GM11168 (cell line): ENCODE results near the gene RERE.
"Not testable (repeated sequence)": the region's sequence is repeated elsewhere in the genome, so short reads cannot be mapped to it uniquely, and the experiment has no call there.

Experiments
- in situ Hi-C: fragments of 300-500 bp; cut with MboI; formaldehyde crosslinking; loops from one replicate; pipeline ENCODE4 v1.12.0; 2022; ENCODE audit warnings: low sequenced_read_pairs; ENCODE audit not compliant: unreplicated experiment

RERE gene

DNA sequence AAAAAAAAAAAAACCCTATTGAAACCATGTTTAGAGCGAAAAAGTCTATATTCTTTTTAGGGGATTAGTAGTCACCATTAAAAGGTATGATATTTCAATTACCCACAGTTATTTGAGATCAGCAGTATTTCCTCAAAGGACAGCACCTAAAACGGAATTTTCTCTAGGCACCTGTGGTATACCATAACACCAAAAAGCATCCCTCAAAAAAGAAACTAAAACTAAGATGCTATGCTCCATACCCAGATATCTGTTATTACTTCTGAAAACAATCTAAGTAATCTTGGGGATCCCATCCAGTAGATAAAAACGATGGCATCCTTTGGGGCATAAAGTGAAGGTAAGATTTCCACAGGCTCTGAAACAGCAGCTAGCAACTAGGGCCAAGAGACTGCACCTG lies 89.0 kb downstream of the RERE start:
- in situ Hi-C loops = no loop called here

DNA sequence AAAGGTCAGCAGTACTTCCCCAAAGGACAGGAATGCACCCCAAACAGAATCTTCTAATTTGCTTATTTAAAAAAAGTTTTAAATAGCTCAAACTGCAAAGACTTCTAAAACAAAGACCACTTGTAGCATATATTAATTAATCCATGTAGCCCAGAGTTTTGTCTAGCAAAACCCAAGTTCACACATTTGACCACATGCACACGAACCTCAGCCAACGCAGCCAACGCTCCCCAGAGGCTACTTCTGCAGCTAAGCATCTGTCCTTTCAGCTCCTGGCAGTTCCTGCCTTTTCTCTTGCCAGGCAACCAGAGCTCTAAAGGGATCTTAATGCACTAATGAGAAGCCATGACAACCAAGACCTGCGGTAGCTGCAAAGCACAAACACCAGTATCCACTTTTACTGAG lies 89.6 kb downstream of the RERE start:
- in situ Hi-C loops = no loop called here

GRCh38 chr1:8727316-8727715 lies 90.1 kb downstream of the RERE start:
- in situ Hi-C loops = not testable (repeated sequence)

GRCh38 chr1:8726801-8727186 lies 90.6 kb downstream of the RERE start:
- in situ Hi-C loops = not testable (repeated sequence)

GRCh38 chr1:8723010-8723409 lies 94.4 kb downstream of the RERE start:
- in situ Hi-C loops = no loop called here

- in situ Hi-C loops = no loop called here
Observed at GRCh38 chr1:8722366-8722765, 95.1 kb downstream of the RERE start.

GRCh38 chr1:8721679-8722324 lies 95.6 kb downstream of the RERE start:
- in situ Hi-C loops = no loop called here

DNA sequence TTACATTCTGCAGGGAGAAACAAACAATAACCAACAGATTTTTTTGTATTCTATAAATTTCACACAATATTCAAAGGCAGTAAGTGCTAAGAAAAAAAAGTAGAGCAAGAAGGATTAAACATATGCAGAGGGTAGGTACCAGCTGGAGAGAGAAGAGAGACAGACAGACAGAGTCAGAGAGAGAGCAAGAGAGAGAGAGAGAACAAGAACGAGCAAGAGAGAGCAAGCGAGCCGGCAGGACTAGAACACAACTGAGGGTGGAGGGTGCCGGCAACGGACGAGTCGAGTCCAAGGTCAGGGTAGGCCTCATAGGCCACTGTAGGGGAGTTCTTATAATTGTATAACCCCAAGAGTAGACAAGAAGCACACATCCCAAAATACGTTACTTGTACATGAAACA lies 97.1 kb downstream of the RERE start:
- in situ Hi-C loops = no loop called here

- in situ Hi-C loops = no loop called here
Observed at GRCh38 chr1:8718850-8719361, 98.5 kb downstream of the RERE start.

DNA sequence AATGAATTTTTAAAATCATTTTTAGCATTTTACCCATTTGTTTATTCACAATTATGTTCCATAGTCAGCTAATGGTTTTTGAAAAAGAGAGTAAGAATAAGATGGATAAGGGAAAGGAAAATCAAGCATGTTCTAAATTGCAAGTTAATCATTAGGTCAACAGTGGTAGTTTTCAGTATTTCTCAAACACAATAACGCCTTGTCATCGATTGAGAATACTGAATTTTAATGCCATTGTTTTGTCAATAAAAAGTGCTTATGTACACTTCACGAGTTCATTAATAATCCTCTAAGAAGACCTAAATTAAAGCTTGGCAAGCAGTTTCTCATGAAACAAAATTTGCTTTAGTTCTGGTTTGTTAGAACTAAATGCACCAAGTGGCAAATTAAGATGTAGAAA lies 100.3 kb downstream of the RERE start:
- in situ Hi-C loops = no loop called here

DNA sequence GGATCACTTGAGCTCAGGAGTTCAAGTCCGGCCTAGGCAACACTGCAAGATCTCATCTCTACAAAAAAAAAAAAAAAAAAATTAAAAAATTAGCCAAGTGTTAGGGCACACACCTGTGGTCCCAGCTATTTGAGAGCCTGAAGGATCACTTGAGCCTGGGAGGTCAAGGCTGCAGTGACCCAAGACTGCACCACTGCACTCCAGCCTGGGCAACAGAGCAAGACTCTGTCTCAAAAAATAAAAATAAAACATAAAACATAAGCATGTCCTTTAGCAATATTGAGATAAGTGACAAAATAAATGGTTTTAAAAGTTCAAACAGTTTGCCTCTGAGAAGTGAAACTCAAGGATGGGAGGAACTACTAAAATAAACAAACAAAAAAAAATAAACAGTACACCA lies 101.2 kb downstream of the RERE start:
- in situ Hi-C loops = no loop called here

GRCh38 chr1:8714173-8714572 lies 103.3 kb downstream of the RERE start:
- in situ Hi-C loops = no loop called here

DNA sequence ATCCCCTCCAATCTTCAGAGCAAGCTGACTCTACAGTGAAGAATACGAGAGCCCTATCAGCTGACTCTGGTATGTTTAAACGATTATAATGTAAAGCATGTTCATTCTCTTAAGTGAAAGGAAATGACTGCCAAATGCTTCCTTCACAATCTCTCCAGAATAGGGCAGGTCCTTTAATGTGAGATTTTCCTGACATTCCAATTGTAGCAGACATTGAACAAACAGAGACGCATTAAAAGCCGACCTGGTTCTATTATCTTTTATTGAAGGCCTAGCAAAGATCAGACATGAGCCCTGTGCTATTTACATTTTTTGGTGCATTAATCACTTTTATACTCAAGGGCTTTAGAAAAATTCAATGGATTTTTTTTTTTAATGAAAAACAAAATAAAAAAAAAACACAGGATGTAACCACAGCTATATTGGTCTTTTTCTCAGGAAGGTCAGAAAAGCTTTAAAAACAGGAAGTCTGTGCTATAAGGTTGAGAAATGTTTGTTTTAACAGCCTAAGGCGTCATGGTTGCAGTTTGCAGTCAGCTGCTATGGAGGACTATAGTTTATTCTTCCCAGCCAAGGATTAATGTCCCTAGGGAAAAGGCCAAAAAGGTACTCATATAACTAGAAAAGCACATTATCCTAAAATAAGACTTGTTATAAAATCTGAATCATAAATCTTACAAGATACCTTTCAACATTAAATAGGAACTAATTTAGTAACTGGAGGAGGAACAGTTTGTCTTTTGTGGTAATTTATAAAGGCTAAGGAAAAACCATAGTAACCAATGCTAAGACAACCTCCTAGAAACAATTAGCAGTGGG lies 104.8 kb downstream of the RERE start:
- in situ Hi-C loops = no loop called here

DNA sequence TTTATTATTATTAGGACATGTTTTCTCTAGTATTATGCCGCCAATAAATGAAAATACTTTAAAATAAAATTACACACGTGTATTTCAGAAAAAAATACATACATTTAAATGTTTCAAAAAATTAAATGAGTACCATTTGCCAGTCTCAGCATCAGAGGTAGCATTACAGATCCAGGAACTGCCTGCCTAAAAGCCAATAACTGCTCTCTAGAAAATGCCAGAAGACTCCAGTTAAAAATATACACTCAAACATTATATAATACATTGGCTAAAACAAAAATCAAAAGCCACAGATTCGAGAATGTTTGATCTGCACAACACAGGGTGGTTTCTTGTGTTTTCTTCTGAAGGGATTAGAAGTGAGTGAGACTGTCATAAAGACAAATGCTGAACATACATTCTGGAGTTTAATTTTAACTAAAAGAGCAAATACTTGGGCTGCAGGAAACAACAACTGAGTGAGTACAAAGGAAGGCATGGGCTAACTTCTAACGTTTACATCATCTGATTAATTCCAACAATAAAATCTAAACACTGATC lies 105.5 kb downstream of the RERE start:
- in situ Hi-C loops = no loop called here

DNA sequence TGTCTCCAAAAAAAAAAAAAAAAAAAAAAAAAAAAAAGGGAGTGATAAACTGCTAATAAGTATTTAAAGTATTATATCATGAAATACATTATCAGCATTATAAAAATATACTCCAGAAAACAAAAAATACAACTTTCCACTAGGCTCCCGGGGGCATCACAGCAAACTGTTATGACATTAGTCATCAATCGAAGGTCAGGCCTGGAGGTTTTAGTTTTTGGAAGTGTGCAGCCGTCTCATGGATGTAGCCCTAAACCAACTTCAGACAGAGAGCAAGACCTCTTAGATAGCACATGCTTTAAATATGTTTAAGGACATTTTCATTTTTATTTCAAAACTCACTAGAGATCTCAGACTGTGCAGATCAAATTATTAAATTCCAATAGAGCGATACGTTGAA lies 106.3 kb downstream of the RERE start:
- in situ Hi-C loops = no loop called here

- in situ Hi-C loops = no loop called here
Observed at GRCh38 chr1:8708259-8708658, 109.2 kb downstream of the RERE start.

GRCh38 chr1:8706995-8707396 lies 110.4 kb downstream of the RERE start:
- in situ Hi-C loops = no loop called here

DNA sequence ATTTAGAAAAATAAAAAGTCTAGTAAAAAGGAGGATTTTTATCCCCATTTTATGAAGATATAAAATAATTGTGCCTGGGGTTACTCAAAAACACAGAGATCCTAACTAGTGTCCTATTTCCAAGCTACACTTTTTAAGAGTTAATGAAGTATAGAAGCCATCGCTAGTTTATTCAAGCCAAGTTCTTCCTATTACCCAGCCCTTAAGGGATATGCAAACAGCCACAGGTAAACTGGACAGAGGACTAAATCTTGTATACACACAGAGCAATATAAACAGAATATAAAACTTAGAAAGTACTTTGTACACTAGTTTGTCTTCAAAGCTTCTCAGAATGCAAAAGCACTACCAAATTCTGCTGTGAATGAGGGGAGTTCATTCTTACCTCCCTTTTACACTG lies 111.1 kb downstream of the RERE start:
- in situ Hi-C loops = no loop called here

DNA sequence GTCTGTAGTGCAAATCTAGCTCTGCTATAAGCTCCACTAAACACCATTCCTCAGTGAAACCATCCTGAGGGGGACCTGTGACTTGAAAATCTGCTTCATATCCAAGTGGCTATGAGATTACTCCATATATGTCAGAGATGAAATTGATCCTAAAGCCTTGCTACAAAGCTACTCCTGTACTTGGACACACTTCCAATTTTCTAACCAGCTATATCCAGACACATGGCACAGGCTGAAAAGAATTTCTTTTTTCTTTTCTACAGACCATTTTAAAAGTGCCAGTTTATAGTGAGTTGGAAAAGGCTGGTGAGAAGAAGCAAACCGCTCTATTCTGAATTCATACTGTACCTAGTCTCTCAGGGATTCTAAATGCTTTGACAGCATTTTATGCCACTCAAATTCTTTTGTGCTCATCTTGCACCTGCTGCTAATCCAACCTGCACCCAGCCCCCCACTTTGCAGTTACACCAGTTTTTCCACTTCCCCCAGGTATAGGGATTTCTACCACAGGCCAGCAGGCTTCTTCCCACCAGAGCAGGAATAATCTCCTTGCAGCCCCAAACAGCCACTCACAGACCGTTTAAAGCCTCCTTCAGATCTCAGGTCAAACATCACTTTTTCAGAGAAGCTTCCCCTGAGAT lies 112.5 kb downstream of the RERE start:
- in situ Hi-C loops = no loop called here

GRCh38 chr1:8702850-8703810 lies 114.3 kb downstream of the RERE start:
- in situ Hi-C loops = no loop called here
